HG03039 (cell line): ENCODE data around the gene ACTR3.

ENCODE experiments used
- ATAC-seq: cut with Tn5 transposase; IDR thresholded peaks from one replicate; pipeline ENCODE4 v1.9.1; 2021; ENCODE audit warnings: mild to moderate bottlenecking, moderate library complexity; ENCODE audit not compliant: unreplicated experiment

The ACTR3 gene

GRCh38 chr2:113963965-113964364 lies 74.1 kb downstream of the ACTR3 start:
- ATAC-seq, result no peak

- no peak for ATAC-seq
Observed at GRCh38 chr2:113964436-113964835, 74.5 kb downstream of the ACTR3 start.

- no peak for ATAC-seq
Observed at GRCh38 chr2:113965228-113965627, 75.3 kb downstream of the ACTR3 start.

- peak; percentile 79 for ATAC-seq
Observed at GRCh38 chr2:113965644-113966043, 75.8 kb downstream of the ACTR3 start.

- ATAC-seq, result no peak
Observed at GRCh38 chr2:113966171-113966570, 76.3 kb downstream of the ACTR3 start.

GRCh38 chr2:113966832-113967231 lies 76.9 kb downstream of the ACTR3 start:
- ATAC-seq, result no peak

GRCh38 chr2:113967272-113967671 lies 77.4 kb downstream of the ACTR3 start:
- no peak for ATAC-seq

- ATAC-seq, result no peak
Observed at GRCh38 chr2:113972766-113973165, 82.9 kb downstream of the ACTR3 start.

GRCh38 chr2:113973810-113974209 lies 83.9 kb downstream of the ACTR3 start:
- no peak for ATAC-seq

- ATAC-seq, result no peak
Observed at GRCh38 chr2:113974727-113975126, 84.8 kb downstream of the ACTR3 start.

GRCh38 chr2:113976277-113976928 lies 86.5 kb downstream of the ACTR3 start:
- no peak for ATAC-seq

GRCh38 chr2:113977060-113977659 lies 87.3 kb downstream of the ACTR3 start:
- no peak for ATAC-seq

- no peak for ATAC-seq
Observed at GRCh38 chr2:113977660-113978523, 88.0 kb downstream of the ACTR3 start.

GRCh38 chr2:113978524-113979190 lies 88.8 kb downstream of the ACTR3 start:
- no peak for ATAC-seq

GRCh38 chr2:113979191-113980128 lies 89.6 kb downstream of the ACTR3 start:
- no peak for ATAC-seq

GRCh38 chr2:113980946-113981345 lies 91.1 kb downstream of the ACTR3 start:
- ATAC-seq, result no peak

- no peak for ATAC-seq
Observed at GRCh38 chr2:113981404-113982134, 91.7 kb downstream of the ACTR3 start.

- no peak for ATAC-seq
Observed at GRCh38 chr2:113985554-113986397, 95.9 kb downstream of the ACTR3 start.
